GM23338 (cell line): ENCODE measurements around the gene CACNA2D1. TPM values are rescaled to one million over a fixed set of nuclear protein-coding genes. Genes with fewer than 3 reads are reported as not detected.

Experiments used
- ATAC-seq: fragments of 200-7000 bp; cut with Tn5 transposase; 3 replicates; pipeline ENCODE4 v1.9.1; 2020
- DNase-seq: peaks from one replicate; pipeline ENCODE4 v3.0.0-alpha.2; 2015; ENCODE audit warnings: low spot score
- H2AFZ ChIP-seq: fragments of 200-600 bp; sonication (generic); 2 replicates; pipeline ENCODE4 v1.8.0; 2016; ENCODE audit warnings: antibody characterized with exemption, mild to moderate bottlenecking, moderate library complexity
- H3F3A ChIP-seq: fragments of 200-600 bp; sonication (generic); replicated peaks from 2 replicates; pipeline ENCODE4 v1.8.0; 2017; ENCODE audit warnings: antibody characterized with exemption, mixed run types, low read depth
- H3K27ac ChIP-seq: fragments of 200-600 bp; sonication (generic); 2 replicates; pipeline ENCODE4 v1.6.1; 2016; ENCODE audit warnings: low read depth
- H3K27me3 ChIP-seq: fragments of 200-600 bp; sonication (generic); 2 replicates; pipeline ENCODE4 v1.8.0; 2016; ENCODE audit warnings: mild to moderate bottlenecking, mixed run types, moderate library complexity; ENCODE audit not compliant: insufficient read depth
- H3K36me3 ChIP-seq: fragments of 200-600 bp; sonication (generic); 2 replicates; pipeline ENCODE4 v1.8.0; 2016; ENCODE audit warnings: mild to moderate bottlenecking; ENCODE audit not compliant: insufficient read depth
- H3K4me1 ChIP-seq: fragments of 200-600 bp; sonication (generic); 2 replicates; pipeline ENCODE4 v1.8.0; 2016; ENCODE audit warnings: mild to moderate bottlenecking, moderate library complexity; ENCODE audit not compliant: insufficient read depth
- H3K4me2 ChIP-seq: fragments of 200-600 bp; sonication (generic); 2 replicates; pipeline ENCODE4 v1.7.1; 2017; ENCODE audit warnings: mixed run types
- H3K4me3 ChIP-seq: fragments of 200-600 bp; sonication (generic); 2 replicates; pipeline ENCODE4 v1.6.1; 2016; ENCODE audit warnings: mixed run types
- H3K79me2 ChIP-seq: fragments of 200-600 bp; sonication (generic); replicated peaks from 2 replicates; pipeline ENCODE4 v1.8.0; 2017; ENCODE audit warnings: mild to moderate bottlenecking; ENCODE audit not compliant: insufficient read depth
- H3K9me2 ChIP-seq: fragments of 200-600 bp; sonication (generic); 2 replicates; pipeline ENCODE4 v1.8.0; 2017; ENCODE audit not compliant: insufficient read depth
- H4K20me1 ChIP-seq: fragments of 200-600 bp; sonication (generic); replicated peaks from 2 replicates; pipeline ENCODE4 v1.8.0; 2017; ENCODE audit warnings: mild to moderate bottlenecking; ENCODE audit not compliant: insufficient read depth
- H3K27ac Mint-ChIP-seq: 2 replicates; pipeline ENCODE4 v1.8.0; 2020; ENCODE audit warnings: inconsistent platforms, mild to moderate bottlenecking, moderate library complexity, mixed read lengths
- H3K27me3 Mint-ChIP-seq: 3 replicates; pipeline ENCODE4 v1.8.0; 2022; ENCODE audit warnings: low read depth, mild to moderate bottlenecking, moderate library complexity, mixed read lengths, inconsistent platforms; ENCODE audit not compliant: insufficient read depth, poor library complexity
- H3K36me3 Mint-ChIP-seq: 3 replicates; pipeline ENCODE4 v1.8.0; 2021; ENCODE audit warnings: low read depth, mild to moderate bottlenecking, inconsistent platforms, moderate library complexity, mixed read lengths
- H3K4me1 Mint-ChIP-seq: 3 replicates; pipeline ENCODE4 v1.8.0; 2020; ENCODE audit warnings: mild to moderate bottlenecking, inconsistent platforms, mixed read lengths
- H3K4me3 Mint-ChIP-seq: 3 replicates; pipeline ENCODE4 v1.8.0; 2021; ENCODE audit warnings: moderate library complexity, mild to moderate bottlenecking, inconsistent platforms, mixed read lengths
- H3K9me3 Mint-ChIP-seq: 3 replicates; pipeline ENCODE4 v1.8.0; 2020; ENCODE audit warnings: moderate library complexity, mild to moderate bottlenecking, inconsistent platforms, mixed read lengths
- CREB1 ChIP-seq: fragments of 250-450 bp; sonication (Bioruptor Pico); IDR thresholded peaks from 2 replicates; pipeline ENCODE4 v1.5.0; 2020; ENCODE audit warnings: low read depth, mild to moderate bottlenecking, moderate library complexity
- ETS1 ChIP-seq: IDR thresholded peaks from 2 replicates; pipeline ENCODE4 v1.6.1; 2016; ENCODE audit warnings: antibody characterized with exemption
- EZH2 ChIP-seq: fragments of 200-600 bp; sonication (generic); IDR thresholded peaks from one replicate; pipeline ENCODE4 v1.8.0; 2017; ENCODE audit warnings: antibody characterized with exemption, mild to moderate bottlenecking, low read depth; ENCODE audit not compliant: unreplicated experiment
- EZH2phosphoT487 ChIP-seq: fragments of 200-600 bp; sonication (generic); IDR thresholded peaks from one replicate; pipeline ENCODE4 v1.8.1; 2018; ENCODE audit warnings: antibody characterized with exemption; ENCODE audit not compliant: unreplicated experiment
- JUNB ChIP-seq: IDR thresholded peaks from one replicate; pipeline ENCODE4 v1.6.1; 2016; ENCODE audit warnings: antibody characterized with exemption; ENCODE audit not compliant: unreplicated experiment
- POLR2AphosphoS5 ChIP-seq: IDR thresholded peaks from 2 replicates; pipeline ENCODE4 v1.6.1; 2016; ENCODE audit warnings: antibody characterized with exemption, low read depth
- STAT1 ChIP-seq: IDR thresholded peaks from one replicate; pipeline ENCODE4 v1.6.1; 2016; ENCODE audit warnings: antibody characterized with exemption; ENCODE audit not compliant: unreplicated experiment
- ZNF114 ChIP-seq: fragments of 250-450 bp; sonication (Bioruptor Pico); IDR thresholded peaks from 2 replicates; pipeline ENCODE4 v1.5.0; 2020; ENCODE audit warnings: mild to moderate bottlenecking, moderate library complexity
- ZNF331 ChIP-seq: fragments of 250-450 bp; sonication (Bioruptor Pico); IDR thresholded peaks from 2 replicates; pipeline ENCODE4 v1.5.0; 2020; ENCODE audit warnings: low read depth, mild to moderate bottlenecking, moderate library complexity
- ZNF462 ChIP-seq: fragments of 250-450 bp; sonication (Bioruptor Pico); IDR thresholded peaks from 2 replicates; pipeline ENCODE4 v1.5.0; 2020; ENCODE audit warnings: mild to moderate bottlenecking, moderate library complexity
- polyA plus RNA-seq: library from polyadenylated mRNA; unstranded; fragments of >200 nt; fragmentation: Nextera tagmentation; extraction: Ambion mirVana; gene quantifications from 2 replicates; pipeline ENCODE4 v1.2.1, GENCODE V29; 2016
- total RNA-seq: library from RNA; depleted of rRNA; stranded (reverse); fragments of >200 nt; shearing (Covaris generic); gene quantifications from 2 replicates; pipeline ENCODE4 v1.2.3, GENCODE V29; 2014
- TF ChIP-seq, protein P1 (sequence below), 2 experiments: fragments of 200-600 bp in 1 of 2; sonication (generic) in 1 of 2; conservative IDR thresholded peaks; 2 replicates each; pipeline versions ENCODE4 v1.5.1 to v1.6.1; 2016 to 2017; ENCODE audit warnings: antibody characterized with exemption in 2 of 2, low read depth in 2 of 2, mild to moderate bottlenecking in 2 of 2, moderate library complexity in 1 of 2
- TF ChIP-seq, protein P2 (sequence below): IDR thresholded peaks from one replicate; pipeline ENCODE4 v1.6.1; 2018; ENCODE audit warnings: antibody characterized with exemption; ENCODE audit not compliant: unreplicated experiment

The CACNA2D1 gene
- total and polyA plus RNA-seq, 2 experiments from 2014 or later = 7.0 to 20.4 TPM

GRCh38 chr7:82085116-82085515, 358.5 kb downstream of the CACNA2D1 start (continued):
- TF ChIP-seq, protein P1, sequence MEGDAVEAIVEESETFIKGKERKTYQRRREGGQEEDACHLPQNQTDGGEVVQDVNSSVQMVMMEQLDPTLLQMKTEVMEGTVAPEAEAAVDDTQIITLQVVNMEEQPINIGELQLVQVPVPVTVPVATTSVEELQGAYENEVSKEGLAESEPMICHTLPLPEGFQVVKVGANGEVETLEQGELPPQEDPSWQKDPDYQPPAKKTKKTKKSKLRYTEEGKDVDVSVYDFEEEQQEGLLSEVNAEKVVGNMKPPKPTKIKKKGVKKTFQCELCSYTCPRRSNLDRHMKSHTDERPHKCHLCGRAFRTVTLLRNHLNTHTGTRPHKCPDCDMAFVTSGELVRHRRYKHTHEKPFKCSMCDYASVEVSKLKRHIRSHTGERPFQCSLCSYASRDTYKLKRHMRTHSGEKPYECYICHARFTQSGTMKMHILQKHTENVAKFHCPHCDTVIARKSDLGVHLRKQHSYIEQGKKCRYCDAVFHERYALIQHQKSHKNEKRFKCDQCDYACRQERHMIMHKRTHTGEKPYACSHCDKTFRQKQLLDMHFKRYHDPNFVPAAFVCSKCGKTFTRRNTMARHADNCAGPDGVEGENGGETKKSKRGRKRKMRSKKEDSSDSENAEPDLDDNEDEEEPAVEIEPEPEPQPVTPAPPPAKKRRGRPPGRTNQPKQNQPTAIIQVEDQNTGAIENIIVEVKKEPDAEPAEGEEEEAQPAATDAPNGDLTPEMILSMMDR (conservative IDR thresholded peaks at IDR 0.05; ENCODE audit: low read depth in 2 of 2) = no peak
- TF ChIP-seq ZNF114 (CRISPR knock-in tag) = no peak
- TF ChIP-seq CREB1 (CRISPR knock-in tag) = no peak
- TF ChIP-seq, protein P2, sequence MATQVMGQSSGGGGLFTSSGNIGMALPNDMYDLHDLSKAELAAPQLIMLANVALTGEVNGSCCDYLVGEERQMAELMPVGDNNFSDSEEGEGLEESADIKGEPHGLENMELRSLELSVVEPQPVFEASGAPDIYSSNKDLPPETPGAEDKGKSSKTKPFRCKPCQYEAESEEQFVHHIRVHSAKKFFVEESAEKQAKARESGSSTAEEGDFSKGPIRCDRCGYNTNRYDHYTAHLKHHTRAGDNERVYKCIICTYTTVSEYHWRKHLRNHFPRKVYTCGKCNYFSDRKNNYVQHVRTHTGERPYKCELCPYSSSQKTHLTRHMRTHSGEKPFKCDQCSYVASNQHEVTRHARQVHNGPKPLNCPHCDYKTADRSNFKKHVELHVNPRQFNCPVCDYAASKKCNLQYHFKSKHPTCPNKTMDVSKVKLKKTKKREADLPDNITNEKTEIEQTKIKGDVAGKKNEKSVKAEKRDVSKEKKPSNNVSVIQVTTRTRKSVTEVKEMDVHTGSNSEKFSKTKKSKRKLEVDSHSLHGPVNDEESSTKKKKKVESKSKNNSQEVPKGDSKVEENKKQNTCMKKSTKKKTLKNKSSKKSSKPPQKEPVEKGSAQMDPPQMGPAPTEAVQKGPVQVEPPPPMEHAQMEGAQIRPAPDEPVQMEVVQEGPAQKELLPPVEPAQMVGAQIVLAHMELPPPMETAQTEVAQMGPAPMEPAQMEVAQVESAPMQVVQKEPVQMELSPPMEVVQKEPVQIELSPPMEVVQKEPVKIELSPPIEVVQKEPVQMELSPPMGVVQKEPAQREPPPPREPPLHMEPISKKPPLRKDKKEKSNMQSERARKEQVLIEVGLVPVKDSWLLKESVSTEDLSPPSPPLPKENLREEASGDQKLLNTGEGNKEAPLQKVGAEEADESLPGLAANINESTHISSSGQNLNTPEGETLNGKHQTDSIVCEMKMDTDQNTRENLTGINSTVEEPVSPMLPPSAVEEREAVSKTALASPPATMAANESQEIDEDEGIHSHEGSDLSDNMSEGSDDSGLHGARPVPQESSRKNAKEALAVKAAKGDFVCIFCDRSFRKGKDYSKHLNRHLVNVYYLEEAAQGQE = no peak

DNA sequence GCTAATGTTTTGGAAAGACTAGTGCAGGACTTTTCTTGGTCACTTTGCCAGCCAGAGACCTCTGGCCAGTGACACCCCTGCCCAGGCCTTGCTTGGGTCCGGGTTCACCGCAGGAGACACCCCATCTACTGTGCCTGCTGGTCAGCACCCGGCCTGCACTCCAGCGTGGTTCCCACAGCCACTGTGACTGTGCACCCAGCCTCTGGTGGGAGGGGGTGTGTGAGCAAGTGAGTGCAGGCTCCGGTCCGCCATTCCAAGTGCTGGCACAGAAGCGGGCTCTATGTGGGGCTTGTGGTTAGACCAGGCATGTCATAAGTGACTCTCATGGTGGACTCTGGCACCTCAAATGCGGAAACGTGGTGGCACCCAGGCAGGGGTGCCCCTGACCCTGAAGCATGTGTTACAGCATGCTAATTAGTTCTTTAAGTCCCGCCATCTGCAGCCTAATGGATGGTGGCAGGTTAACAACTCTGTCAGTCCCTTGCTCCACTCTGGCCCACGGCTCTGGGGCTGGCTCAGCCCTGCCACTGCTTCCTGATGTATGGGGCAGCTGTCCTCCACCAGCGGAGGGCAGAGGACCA, 361.8 kb downstream of the CACNA2D1 start:
- Histone ChIP-seq H2AFZ (no peak overlapping the region), H3K4me1 (no peaks in the 10 kb centered on the region), H3K27me3 (no peaks in the 10 kb centered on the region), H3K4me3 (no peak overlapping the region), H4K20me1 (no peaks in the 10 kb centered on the region), H3K4me2 (no peak overlapping the region), H3K27ac (no peak overlapping the region), H3F3A (no peaks in the 10 kb centered on the region), H3K9me2 (no peaks in the 10 kb centered on the region), H3K79me2 (no peaks in the 10 kb centered on the region), H3K36me3 (no peaks in the 10 kb centered on the region)
- Mint-ChIP-seq H3K4me1 (peaks cover under 1% of the 10 kb centered on the region; the same call in 1 of the 3 replicates), H3K9me3 (no peaks in the 10 kb centered on the region; the same call in 2 of the 3 replicates), H3K36me3 (peaks cover 13% of the 10 kb centered on the region; the same call in 2 of the 3 replicates), H3K4me3 (no peak overlapping the region), H3K27me3 (no peaks in the 10 kb centered on the region), H3K27ac (peak overlapping the region; percentile 52; the same call in 1 of the 2 replicates)
- ATAC-seq (no peak), DNase-seq (no peak)
- TF ChIP-seq STAT1 (no peak), CREB1 (CRISPR knock-in tag) (no peak), JUNB (no peak), POLR2AphosphoS5 (no peak), ZNF462 (CRISPR knock-in tag) (no peak), EZH2 (no peak), EZH2phosphoT487 (no peak), ZNF114 (CRISPR knock-in tag) (no peak), ETS1 (no peak), ZNF331 (CRISPR knock-in tag) (no peak)
